H1 (cell line): ENCODE measurements around the gene WWP2. TPM values are rescaled to one million over a fixed set of nuclear protein-coding genes. Genes with fewer than 3 reads are reported as not detected.

Experiments used
- CTCF ChIA-PET: fragments of 300-600 bp; sonication (Branson Sonifier 250); formaldehyde crosslinking; loops from one replicate; lab custom pipeline; 2021; ENCODE audit not compliant: partially characterized antibody; lab: Charles Lee
- POLR2A ChIA-PET: fragments of 300-600 bp; sonication (Branson Sonifier 250); formaldehyde crosslinking; loops from one replicate; lab custom pipeline; 2021; ENCODE audit warnings: inconsistent platforms; ENCODE audit not compliant: partially characterized antibody; lab: Charles Lee
- DNase-seq, 2 experiments: peaks; one replicate each; pipeline versions ENCODE4 v3.0.0 to v3.0.0-alpha.2; 2010 to 2022; ENCODE audit warnings: low spot score in 2 of 2, low read depth in 1 of 2, mixed read lengths in 1 of 2
- FAIRE-seq: peaks from 2 replicates; lab custom pipeline; 2011; peaks lifted over from hg19 to GRCh38; lab: Jason Lieb, UNC
- H2AFZ ChIP-seq: 2 replicates; pipeline ENCODE4 v1.8.1; 2012; ENCODE audit warnings: low read length, inconsistent platforms
- H2AK5ac ChIP-seq: 2 replicates; pipeline ENCODE4 v1.6.1; 2013; ENCODE audit warnings: low read depth, low read length
- H2BK120ac ChIP-seq: replicated peaks from 2 replicates; pipeline ENCODE3; 2013; ENCODE audit warnings: low read depth, low read length, inconsistent platforms
- H2BK12ac ChIP-seq: 2 replicates; pipeline ENCODE4 v1.6.1; 2013; ENCODE audit warnings: low read depth, low read length
- H2BK15ac ChIP-seq: 2 replicates; pipeline ENCODE4 v1.6.1; 2013; ENCODE audit warnings: low read length
- H2BK20ac ChIP-seq: 2 replicates; pipeline ENCODE4 v1.6.1; 2013; ENCODE audit warnings: low read length
- H2BK5ac ChIP-seq: 2 replicates; pipeline ENCODE4 v1.6.1; 2013; ENCODE audit warnings: low read depth, low read length
- H3K14ac ChIP-seq: 2 replicates; pipeline ENCODE4 v1.6.1; 2013; ENCODE audit warnings: inconsistent platforms; ENCODE audit not compliant: insufficient read length
- H3K18ac ChIP-seq: 2 replicates; pipeline ENCODE4 v1.6.1; 2013; ENCODE audit warnings: low read length; ENCODE audit errors: extremely low read depth
- H3K23ac ChIP-seq: 2 replicates; pipeline ENCODE4 v1.6.1; 2013; ENCODE audit warnings: inconsistent platforms; ENCODE audit not compliant: insufficient read length
- H3K23me2 ChIP-seq: 2 replicates; pipeline ENCODE4 v1.6.1; 2013; ENCODE audit warnings: low read depth, low read length
- H3K27ac ChIP-seq: 2 replicates; pipeline ENCODE4 v1.6.1; 2011; ENCODE audit warnings: low read depth, low read length, inconsistent platforms
- H3K27me3 ChIP-seq, 4 experiments: replicated peaks in 1 of 4; 1 replicate in 1 of 4; 2 replicates in 3 of 4; pipeline versions ENCODE4 v1.6.1 to v1.8.1; 2011 to 2013; ENCODE audit warnings: low read length in 3 of 4, mild to moderate bottlenecking in 3 of 4, inconsistent platforms in 2 of 4, mixed read lengths in 2 of 4, moderate library complexity in 1 of 4; ENCODE audit not compliant: control insufficient read depth in 3 of 4, insufficient read depth in 3 of 4; ENCODE audit errors: extremely low read depth in 1 of 4
- H3K36me3 ChIP-seq, 4 experiments: 2 replicates each; pipeline versions ENCODE4 v1.6.1 to v1.8.1; 2011 to 2013; ENCODE audit warnings: mild to moderate bottlenecking in 4 of 4, low read length in 3 of 4, moderate library complexity in 2 of 4, control low read depth in 1 of 4, inconsistent platforms in 1 of 4; ENCODE audit not compliant: insufficient read depth in 4 of 4, control insufficient read depth in 2 of 4
- H3K4ac ChIP-seq: replicated peaks from 2 replicates; pipeline ENCODE3; 2013; ENCODE audit warnings: low read length, low read depth, mixed read lengths, inconsistent platforms; ENCODE audit not compliant: insufficient read length
- H3K4me1 ChIP-seq, 4 experiments: replicated peaks in 1 of 4; 1 replicate in 1 of 4; 2 replicates in 3 of 4; pipeline versions ENCODE4 v1.6.1 to v1.8.1; 2011 to 2013; ENCODE audit warnings: low read length in 3 of 4, inconsistent platforms in 2 of 4, mixed read lengths in 1 of 4; ENCODE audit not compliant: insufficient read depth in 4 of 4, control insufficient read depth in 3 of 4
- H3K4me2 ChIP-seq, 2 experiments: 2 replicates each; pipeline versions ENCODE4 v1.6.1 to v1.8.1; 2011 to 2013; ENCODE audit warnings: low read depth in 2 of 2, low read length in 2 of 2, control low read depth in 1 of 2, inconsistent platforms in 1 of 2, mild to moderate bottlenecking in 1 of 2; ENCODE audit not compliant: insufficient read depth in 1 of 2
- H3K4me3 ChIP-seq, 4 experiments: fragments of 200-600, 300-600 bp in 1 of 4; sonication (generic), shearing (Covaris generic), sonication (Bioruptor Twin) in 1 of 4; 2 replicates each; pipeline versions ENCODE4 v1.5.1 to v1.8.1; 2011 to 2016; ENCODE audit warnings: low read length in 4 of 4, low read depth in 3 of 4, control low read depth in 2 of 4, inconsistent platforms in 2 of 4, mild to moderate bottlenecking in 2 of 4, mixed read lengths in 1 of 4, moderate library complexity in 1 of 4; ENCODE audit not compliant: insufficient read depth in 2 of 4; ENCODE audit errors: extremely low read depth in 1 of 4
- H3K56ac ChIP-seq: replicated peaks from 2 replicates; pipeline ENCODE3; 2013; ENCODE audit warnings: low read depth, mild to moderate bottlenecking, mixed read lengths, low read length, inconsistent platforms; ENCODE audit not compliant: insufficient read length
- H3K79me1 ChIP-seq: 2 replicates; pipeline ENCODE4 v1.6.1; 2013; ENCODE audit warnings: low read depth, low read length, control low read depth
- H3K79me2 ChIP-seq, 2 experiments: 2 replicates each; pipeline versions ENCODE4 v1.6.1 to v1.8.1; 2012 to 2013; ENCODE audit warnings: low read length in 2 of 2, mild to moderate bottlenecking in 2 of 2, inconsistent platforms in 1 of 2; ENCODE audit not compliant: insufficient read depth in 2 of 2, control insufficient read depth in 1 of 2
- H3K9ac ChIP-seq, 4 experiments: replicated peaks in 1 of 4; 1 replicate in 1 of 4; 2 replicates in 3 of 4; pipeline versions ENCODE4 v1.6.1 to v1.8.1; 2011 to 2013; ENCODE audit warnings: low read depth in 3 of 4, low read length in 3 of 4, control low read depth in 2 of 4, mild to moderate bottlenecking in 2 of 4, moderate library complexity in 2 of 4, inconsistent platforms in 1 of 4; ENCODE audit errors: extremely low read depth in 1 of 4
- H3K9me3 ChIP-seq, 2 experiments: 2 replicates each; pipeline versions ENCODE4 v1.6.1 to v1.8.1; 2012 to 2013; ENCODE audit warnings: mild to moderate bottlenecking in 2 of 2, moderate library complexity in 2 of 2, control low read depth in 1 of 2, inconsistent platforms in 1 of 2, low read depth in 1 of 2, low read length in 1 of 2, mixed read lengths in 1 of 2; ENCODE audit not compliant: insufficient read depth in 2 of 2
- H4K20me1 ChIP-seq, 2 experiments: replicated peaks in 1 of 2; 2 replicates each; pipeline versions ENCODE3 to v1.8.1; 2011 to 2013; ENCODE audit warnings: inconsistent platforms in 2 of 2, low read length in 2 of 2, mild to moderate bottlenecking in 1 of 2; ENCODE audit not compliant: insufficient read depth in 2 of 2, control insufficient read depth in 1 of 2
- H4K5ac ChIP-seq: 2 replicates; pipeline ENCODE4 v1.6.1; 2013; ENCODE audit warnings: low read length, low read depth, mixed read lengths, inconsistent platforms; ENCODE audit not compliant: insufficient read length
- H4K8ac ChIP-seq: 2 replicates; pipeline ENCODE4 v1.8.0; 2013; ENCODE audit warnings: mild to moderate bottlenecking, moderate library complexity, low read length, inconsistent platforms; ENCODE audit not compliant: insufficient read depth; ENCODE audit errors: extremely low read depth
- H4K91ac ChIP-seq: replicated peaks from 2 replicates; pipeline ENCODE3; 2013; ENCODE audit warnings: low read length, mixed read lengths, inconsistent platforms; ENCODE audit not compliant: insufficient read length
- GABPA ChIP-seq: IDR thresholded peaks from 2 replicates; pipeline ENCODE4 v1.6.1; 2011; ENCODE audit warnings: mild to moderate bottlenecking, low read length, moderate library complexity, borderline replicate concordance; ENCODE audit not compliant: insufficient read depth
- KDM5A ChIP-seq: fragments of 200-600 bp; IDR thresholded peaks from 2 replicates; pipeline ENCODE4 v1.7.1; 2012; ENCODE audit warnings: mild to moderate bottlenecking, low read length, inconsistent platforms, mixed read lengths
- PHF8 ChIP-seq: fragments of 200-600 bp; sonication (generic); conservative IDR thresholded peaks from 2 replicates; pipeline ENCODE4 v1.7.1; 2012; ENCODE audit warnings: low read depth, mild to moderate bottlenecking, inconsistent platforms, low read length, moderate library complexity
- TBP ChIP-seq: IDR thresholded peaks from 2 replicates; pipeline ENCODE4 v1.6.1; 2011; ENCODE audit warnings: low read depth, low read length, improper control_type of control experiment
- ZNF274 ChIP-seq: IDR thresholded peaks from 2 replicates; pipeline ENCODE4 v1.7.0; 2012; ENCODE audit warnings: low read length, borderline replicate concordance; ENCODE audit errors: extremely low read depth
- WGBS, 2 experiments: shearing (Covaris generic) in 1 of 2; methylation state at CpG; one replicate each; pipeline versions ENCODE4 v1.1.6 to v1.1.7; 2013 to 2015; ENCODE audit warnings: low lambda C conversion rate in 2 of 2, mixed read lengths in 2 of 2, inconsistent platforms in 1 of 2, low coverage in 1 of 2, missing lambda C conversion rate in 1 of 2; ENCODE audit not compliant: insufficient replicate concordance in 2 of 2, insufficient coverage in 1 of 2, insufficient read length in 1 of 2; ENCODE audit errors: extremely low coverage in 1 of 2, missing lambda C conversion rate in 1 of 2; 5-methylcytosine and 5-hydroxymethylcytosine counted together
- polyA plus RNA-seq, 7 experiments: library from polyadenylated mRNA; depleted of rRNA in 3 of 7; stranded (reverse) in 5 of 7; unstranded in 2 of 7; fragments of >200 nt in 5 of 7; fragments of 200-250 nt in 2 of 7; gene quantifications; 1 replicate in 5 of 7; 2 replicates in 1 of 7; 4 replicates in 1 of 7; pipeline versions ENCODE4 v1.2.1 to v1.2.3, GENCODE V29; 2011 to 2013; ENCODE audit warnings: missing spikeins in 2 of 7, mixed read lengths in 2 of 7
- total RNA-seq: library from RNA; stranded (reverse); fragmentation: NEBNext Ultra II Directional; extraction: Animal tissue kit (Norgen Biotek cat#: 25700); gene quantifications from 2 replicates; pipeline ENCODE4 v1.2.1, GENCODE V29; 2021
- TF ChIP-seq, protein P1 (sequence below): IDR thresholded peaks from 2 replicates; pipeline ENCODE4 v1.6.1; 2012; ENCODE audit warnings: inconsistent platforms

The WWP2 gene
- total and polyA plus RNA-seq, 2 of the 8 experiments (the other 6 are each of a cell fraction or from before 2014, with no cell fraction given), result 14.1 to 42.2 TPM

DNA sequence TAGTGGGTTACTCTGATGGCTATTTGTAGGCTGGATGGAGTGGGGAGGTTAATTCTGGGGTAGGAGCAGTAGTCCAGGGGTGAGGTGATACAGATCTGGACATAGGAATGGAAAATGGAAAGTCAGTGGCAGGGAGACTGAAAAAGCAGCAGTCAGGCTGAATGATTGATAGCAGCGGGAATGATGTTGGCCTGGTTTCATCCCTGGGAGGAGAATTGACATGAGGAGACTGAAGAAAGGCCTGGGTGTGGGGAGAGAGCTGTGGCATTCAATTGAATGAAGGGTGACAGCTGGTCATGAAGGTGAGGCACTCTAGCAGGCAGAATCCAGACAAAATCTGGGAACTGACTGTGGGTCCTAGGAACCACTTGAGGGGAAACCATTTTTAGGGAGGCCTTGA, 154.3 kb downstream of the WWP2 start:
- no peaks in the 10 kb centered on the region for H4K20me1 ChIP-seq
- H2BK120ac ChIP-seq, result no peak overlapping the region
- no peak overlapping the region for H3K4me3 ChIP-seq
- no peak overlapping the region for H4K8ac ChIP-seq
- H3K18ac ChIP-seq, result no peak overlapping the region
- H3K36me3 ChIP-seq, result no peaks in the 10 kb centered on the region; a peak in 1 of 8 replicates
- H2BK15ac ChIP-seq, result no peak overlapping the region
- ChIA-PET CTCF (interaction anchor here (1.2 to 11.4 kb wide), 5 partner anchors 11 to 120 kb away, joined by 3 to 74 read pairs (median 5); no protein-coding TSS in a partner anchor), POLR2A (no interaction called here)
- H2BK20ac ChIP-seq, result no peak overlapping the region
- no peak overlapping the region for H3K27ac ChIP-seq
- no peak overlapping the region for H2BK5ac ChIP-seq
- H3K4me1 ChIP-seq, result peaks cover 3 to 10% (median 5%) of the 10 kb centered on the region in 4 experiments; a peak in 4 of 7 replicates
- H2AFZ ChIP-seq, result no peak overlapping the region
- no peak overlapping the region for H3K4me2 ChIP-seq
- FAIRE-seq (no peak), DNase-seq (no peak)
- 95% methylated on average over 1 of the region's 1 CpG; no CpG with 5 or more reads in 1 of the 2 experiments for WGBS, 2 experiments
- no peaks in the 10 kb centered on the region for H3K27me3 ChIP-seq
- no peaks in the 10 kb centered on the region for H3K79me2 ChIP-seq
- no peak overlapping the region for H3K56ac ChIP-seq
- H3K9me3 ChIP-seq, result no peaks in the 10 kb centered on the region
- no peaks in the 10 kb centered on the region for H3K79me1 ChIP-seq
- no peak overlapping the region for H4K5ac ChIP-seq
- TF ChIP-seq PHF8 (no peak), GABPA (no peak), KDM5A (no peak), ZNF274 (no peak), TBP (no peak)
- TF ChIP-seq, protein P1, sequence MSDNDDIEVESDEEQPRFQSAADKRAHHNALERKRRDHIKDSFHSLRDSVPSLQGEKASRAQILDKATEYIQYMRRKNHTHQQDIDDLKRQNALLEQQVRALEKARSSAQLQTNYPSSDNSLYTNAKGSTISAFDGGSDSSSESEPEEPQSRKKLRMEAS, result no peak
- H3K23ac ChIP-seq, result no peak overlapping the region
- H2BK12ac ChIP-seq, result 0 out of 2 replicates have a peak overlapping the region, but pooled peaks have one; percentile 9
- no peaks in the 10 kb centered on the region for H3K23me2 ChIP-seq
- H3K4ac ChIP-seq, result no peak overlapping the region
- no peak overlapping the region for H2AK5ac ChIP-seq
- H4K91ac ChIP-seq, result no peak overlapping the region
- no peak overlapping the region for H3K9ac ChIP-seq
- H3K14ac ChIP-seq, result no peak overlapping the region
